ENCODE data around the gene WHAMM.
"Not testable (repeated sequence)": the region's sequence is repeated elsewhere in the genome, so short reads cannot be mapped to it uniquely, and the experiment has no call there.

The WHAMM gene

DNA sequence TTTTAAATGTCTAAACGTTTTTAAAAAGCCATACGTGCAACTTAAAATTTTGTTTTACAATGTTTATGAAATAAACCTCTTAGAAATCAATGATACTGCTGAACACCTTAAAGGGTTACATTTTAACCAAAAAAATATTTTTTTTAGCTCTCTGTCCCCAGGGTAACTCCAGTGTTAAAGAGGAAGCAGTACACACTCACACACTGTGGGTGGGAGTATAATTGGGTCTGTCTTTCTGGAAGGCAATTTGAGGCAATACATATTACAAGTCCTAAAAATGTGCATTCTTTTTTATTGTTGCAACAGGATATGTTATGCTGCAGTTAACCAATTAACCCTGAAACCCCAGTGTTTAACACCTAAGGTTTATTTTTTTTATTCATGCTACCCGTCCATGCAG lies 34.1 kb downstream of the WHAMM start:
- no peak for DNase-seq

DNA sequence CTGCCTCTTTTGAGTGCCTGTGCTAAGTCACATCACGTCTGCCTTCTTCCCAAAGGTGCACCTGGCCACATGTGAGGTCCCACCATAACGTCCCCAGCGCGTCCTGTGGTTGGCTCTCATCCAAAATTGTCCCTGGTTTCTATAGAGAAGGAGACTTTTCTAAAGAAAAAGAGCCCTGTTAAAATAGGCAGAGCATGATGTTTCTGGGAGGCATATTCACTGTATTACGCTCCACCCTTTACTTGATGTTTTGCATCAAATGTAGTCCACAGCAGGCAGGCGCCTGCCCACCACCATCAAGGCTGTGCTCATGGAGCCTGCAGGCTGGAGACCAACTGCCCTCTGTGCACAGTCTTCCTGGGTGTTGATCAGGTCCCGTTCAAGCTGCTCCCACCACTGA lies 36.3 kb downstream of the WHAMM start:
- DNase-seq, result no peak

DNA sequence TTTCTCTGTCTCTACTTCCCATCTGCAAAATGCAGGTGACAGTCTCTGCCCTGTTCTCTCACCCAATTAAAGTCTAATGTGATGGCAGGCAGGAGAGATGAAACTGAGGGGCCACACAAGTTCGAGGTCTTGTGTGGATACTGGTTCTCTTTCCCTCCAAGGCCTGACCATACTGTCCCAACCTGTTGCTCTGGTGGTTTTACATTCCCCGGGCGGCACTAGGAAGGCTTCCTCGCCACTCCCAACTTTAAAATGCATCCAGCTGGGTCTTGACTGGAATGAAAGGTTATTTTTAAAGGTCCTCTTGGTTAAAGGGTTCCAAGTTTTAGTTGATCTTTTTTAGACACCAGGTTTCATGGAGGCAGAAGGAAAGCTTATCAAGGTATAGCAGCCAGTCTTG lies 37.2 kb downstream of the WHAMM start:
- no peak for DNase-seq

DNA sequence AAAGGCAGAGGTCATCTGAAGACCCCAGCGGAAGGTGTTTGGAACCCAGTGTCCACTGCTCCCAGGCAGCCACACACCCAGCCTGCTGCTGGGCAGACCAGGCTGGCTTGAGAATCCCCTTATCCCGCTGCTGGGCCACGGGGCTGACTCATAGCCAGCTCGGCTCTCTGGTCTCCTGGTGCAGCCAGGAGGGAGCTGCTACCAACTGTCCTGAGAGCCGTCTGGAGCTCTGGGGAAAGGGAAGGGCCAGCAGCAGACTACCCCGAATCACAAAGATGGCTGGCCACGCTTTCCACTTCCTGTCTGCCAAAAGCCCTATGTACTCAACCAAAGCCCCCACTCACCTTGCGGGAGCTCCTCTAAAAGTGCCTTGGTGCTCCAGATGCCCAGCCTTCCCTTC lies 38.3 kb downstream of the WHAMM start:
- no peak for DNase-seq

DNA sequence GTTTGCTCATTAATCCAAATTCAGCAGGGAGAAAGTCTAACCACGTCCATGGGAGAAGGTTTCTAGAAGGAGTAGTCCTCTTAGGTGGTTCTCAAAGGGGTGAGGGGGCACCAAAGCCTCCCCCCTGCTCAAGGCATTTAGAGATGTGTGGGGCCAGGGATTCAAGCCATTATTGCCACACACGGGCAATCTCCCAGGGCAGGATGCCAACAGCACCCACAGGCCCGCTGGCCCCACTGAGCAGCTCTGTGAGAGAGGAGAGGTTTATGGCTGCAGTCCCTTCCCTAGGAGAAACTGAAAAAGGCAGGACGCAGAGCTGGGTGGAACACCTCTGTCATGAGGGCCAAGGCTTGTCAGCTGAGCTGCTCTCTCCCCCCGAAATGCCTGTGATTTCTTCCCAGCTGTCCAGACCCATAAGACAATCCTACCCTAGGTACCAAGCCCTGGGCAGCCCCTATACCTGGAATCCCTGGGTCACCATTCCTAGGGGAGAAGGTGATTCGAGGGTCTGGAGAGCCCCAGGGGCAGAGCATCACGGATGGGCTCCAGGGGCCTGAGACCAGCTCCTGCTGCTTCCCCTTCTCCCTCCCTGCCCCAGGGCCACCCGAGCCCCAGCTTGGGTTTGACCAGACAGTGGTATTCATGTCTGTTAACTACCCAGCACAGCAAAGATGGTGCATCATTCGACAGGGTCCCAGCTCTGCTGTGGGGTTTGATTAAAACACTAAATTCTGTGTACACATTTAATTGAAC lies 39.0 kb downstream of the WHAMM start:
- no peak for DNase-seq

DNA sequence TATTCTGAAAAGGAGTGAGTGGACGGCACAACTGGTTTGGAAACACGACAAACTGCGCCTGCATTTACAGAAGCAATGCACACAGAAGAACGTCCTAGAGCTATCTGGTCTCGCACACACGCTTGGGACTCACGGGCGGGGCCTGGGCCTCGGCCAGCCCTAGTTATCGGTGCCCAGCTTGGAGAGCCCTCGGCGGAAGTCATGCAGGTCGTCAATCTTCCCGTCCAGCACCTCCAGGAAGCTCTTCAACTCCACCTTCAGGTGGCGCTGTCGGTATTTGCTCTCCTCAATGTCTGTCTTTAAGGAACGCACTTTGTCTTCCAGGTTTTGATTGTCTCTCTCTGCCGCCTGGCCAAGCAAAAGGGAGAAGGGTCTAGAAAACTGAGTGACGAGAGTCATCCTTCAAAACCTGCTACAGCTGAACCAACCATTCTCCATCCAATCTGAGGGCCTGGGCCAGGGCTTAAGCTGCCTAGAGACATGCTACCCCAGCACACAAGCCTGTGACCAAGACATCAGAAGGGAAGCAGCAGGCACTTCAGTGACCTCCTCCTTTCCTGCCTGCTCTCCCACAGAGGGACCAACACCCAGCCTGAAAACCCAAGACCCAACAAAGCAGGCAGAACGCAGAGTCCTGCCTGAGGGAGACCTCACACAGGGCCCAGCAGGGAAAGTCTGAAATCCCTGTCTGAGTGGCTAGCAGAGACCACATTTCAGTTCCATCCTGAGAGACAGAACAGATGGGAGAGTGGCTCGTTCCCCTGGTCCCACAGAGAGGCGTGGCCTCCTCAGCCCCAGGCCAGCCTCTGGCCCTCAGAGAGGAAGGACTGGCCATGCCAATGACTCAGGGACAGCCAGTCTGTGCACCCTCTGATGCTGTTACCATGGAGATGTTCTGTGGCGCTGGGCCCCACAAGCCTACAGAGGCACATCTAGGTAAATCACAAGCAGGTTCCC lies 40.4 kb downstream of the WHAMM start:
- peak in 1 of 2 experiments; percentile 19 for DNase-seq

DNA sequence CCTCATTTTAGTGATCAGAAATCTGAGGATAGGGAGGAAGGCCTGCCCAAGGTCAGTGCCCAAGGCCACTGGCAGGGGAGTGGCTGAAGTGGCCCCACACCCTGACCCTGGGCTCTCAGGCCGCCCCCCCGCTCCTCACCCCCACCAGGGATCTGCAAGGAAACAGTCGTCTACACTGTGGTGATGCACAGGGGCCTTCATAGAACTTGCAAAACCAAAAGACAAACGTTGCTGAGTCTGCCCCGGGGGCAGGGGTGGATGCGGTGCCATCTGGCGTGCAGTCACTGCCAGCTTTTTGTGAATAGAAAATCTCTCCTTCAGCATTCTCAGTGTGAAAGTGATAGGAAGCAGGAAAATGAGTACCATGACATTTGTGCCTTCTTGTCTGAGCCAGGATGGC lies 41.3 kb downstream of the WHAMM start:
- DNase-seq, result no peak

DNA sequence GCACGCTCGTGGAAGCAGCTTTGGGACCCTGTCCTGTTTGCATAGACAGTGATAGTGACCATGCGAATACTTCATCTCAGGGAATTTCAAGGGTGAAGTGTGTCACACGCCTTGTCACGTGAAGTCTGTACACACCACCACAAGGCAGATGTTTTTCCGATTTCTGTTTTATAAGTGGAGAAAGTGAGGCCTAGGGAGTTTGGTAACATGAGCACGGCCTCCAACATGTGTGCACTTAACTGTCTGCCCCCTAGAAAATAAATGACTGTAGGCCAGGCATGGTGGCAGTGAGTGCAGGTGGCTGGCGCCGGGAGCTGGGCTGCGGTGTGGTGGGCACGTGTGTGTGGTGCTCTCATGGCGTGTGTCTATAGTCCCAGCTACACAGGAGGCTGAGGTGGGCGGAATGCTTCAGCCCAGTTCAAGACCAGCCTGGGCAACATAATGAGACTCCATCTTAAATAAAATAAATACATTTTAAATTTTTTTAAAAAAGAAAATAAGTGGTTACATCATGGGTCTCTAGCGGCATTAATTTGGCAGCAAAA lies 42.0 kb downstream of the WHAMM start:
- no peak for DNase-seq

DNA sequence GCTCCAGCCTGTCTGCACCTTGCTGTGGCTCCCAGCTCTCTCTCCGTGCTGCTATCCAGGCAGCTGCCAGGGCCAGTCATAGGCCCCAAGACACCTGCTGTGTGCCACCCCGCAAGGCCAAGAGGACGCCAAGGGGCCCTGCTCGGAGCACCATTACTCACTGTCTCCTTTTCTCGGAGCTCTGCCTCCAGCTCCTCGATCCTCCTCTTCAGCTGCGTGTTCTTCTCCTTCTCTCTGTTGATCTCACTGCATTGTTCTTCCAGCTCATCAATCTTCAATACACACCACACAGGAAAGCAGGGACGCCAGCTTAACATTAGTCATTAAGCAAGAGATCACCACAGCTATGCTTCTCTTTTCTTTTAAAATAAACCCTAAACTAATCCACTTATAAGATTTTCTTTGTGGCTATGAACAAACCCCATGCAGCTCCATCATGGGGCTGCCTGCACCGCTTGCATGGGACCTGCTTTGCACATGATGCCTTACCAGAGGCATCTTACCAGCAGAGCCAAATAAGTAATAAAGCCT lies 42.6 kb downstream of the WHAMM start:
- no peak for DNase-seq

DNA sequence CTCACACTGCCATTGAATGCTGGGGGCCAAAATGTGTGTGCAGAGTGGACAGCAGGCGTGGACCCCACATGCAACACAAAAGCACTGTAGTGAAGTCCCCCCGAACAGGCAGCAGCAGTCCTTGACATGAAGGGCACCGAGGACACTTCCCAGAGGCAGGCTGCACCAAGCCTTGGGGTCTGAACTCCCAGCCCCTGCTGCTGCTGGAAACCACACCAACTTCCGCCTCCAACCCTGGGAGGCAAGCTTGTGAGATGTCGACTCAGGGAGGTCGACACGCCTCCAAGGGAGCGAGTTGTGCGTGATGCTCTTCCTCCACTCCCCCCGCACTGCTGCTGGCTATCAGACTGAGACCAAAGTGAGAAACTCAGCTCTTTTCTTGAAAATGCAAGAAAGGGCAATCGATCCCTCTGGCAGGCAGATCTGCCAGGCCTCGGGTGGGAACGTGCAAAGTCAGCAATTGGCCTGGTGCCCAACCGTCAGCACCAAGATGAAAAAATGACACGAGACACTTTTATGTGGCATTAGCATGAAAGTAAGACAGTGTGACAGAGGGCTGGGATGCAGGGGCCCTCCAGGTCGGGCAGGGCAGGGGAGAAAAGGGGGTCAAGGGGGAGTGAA lies 43.6 kb downstream of the WHAMM start:
- DNase-seq, result no peak

DNA sequence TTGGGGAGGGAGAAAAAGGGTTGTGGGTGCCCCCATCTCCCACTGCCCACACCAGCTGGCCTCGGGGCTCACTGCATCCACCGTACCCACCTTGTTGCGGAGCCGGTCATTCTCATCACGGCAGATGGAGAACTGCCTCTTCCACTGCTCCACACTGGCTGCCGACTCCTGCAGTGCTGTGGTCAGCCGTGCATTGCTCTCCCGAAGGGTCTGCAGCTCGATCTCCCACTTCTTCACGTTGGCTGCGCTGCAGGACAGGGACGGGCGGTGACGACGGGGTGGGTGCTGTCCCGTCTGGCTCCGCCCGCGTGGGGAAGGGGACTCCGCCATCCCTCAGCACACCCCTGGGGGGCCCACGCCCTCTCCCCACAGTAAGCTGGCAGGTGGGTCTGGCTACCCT lies 45.1 kb downstream of the WHAMM start:
- DNase-seq, result no peak

DNA sequence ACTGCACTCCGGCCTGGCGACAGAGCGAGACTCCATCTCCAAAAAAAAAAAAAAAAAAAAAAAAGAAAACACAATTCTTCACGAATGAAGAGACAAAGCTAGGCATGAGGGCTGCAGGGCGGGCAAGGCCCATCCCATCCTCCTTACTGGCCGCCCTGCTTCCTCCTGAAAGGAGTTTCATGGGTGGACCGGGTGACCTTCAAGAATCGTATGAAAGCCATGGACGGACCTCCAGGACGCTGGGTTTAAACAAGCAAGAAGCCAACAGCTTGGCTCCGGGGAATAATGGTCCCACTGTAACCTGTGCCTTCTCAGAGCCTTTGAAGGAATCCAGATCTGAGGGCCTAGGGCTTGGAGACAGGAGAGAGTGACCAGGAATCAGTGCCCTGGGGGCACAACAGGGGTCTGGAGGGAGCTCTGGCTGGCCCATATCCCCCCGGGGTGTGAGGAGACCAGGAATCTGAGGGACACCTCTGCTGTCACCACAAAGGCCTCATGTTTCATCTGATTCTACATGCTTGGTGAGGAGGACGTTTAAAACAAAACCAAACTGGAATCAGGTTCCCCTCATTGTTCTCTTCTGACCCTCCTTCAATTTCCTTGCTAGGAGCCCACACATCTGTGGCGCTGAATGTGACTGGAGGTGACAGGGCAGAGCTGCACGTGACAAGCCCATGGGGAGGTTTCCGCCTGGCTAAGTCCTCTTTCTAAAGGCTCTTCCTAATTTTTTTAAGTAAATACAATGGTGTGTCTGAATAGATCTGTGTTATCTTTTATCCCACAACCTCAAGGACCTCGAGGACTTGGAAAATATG lies 46.1 kb downstream of the WHAMM start:
- no peak for DNase-seq

DNA sequence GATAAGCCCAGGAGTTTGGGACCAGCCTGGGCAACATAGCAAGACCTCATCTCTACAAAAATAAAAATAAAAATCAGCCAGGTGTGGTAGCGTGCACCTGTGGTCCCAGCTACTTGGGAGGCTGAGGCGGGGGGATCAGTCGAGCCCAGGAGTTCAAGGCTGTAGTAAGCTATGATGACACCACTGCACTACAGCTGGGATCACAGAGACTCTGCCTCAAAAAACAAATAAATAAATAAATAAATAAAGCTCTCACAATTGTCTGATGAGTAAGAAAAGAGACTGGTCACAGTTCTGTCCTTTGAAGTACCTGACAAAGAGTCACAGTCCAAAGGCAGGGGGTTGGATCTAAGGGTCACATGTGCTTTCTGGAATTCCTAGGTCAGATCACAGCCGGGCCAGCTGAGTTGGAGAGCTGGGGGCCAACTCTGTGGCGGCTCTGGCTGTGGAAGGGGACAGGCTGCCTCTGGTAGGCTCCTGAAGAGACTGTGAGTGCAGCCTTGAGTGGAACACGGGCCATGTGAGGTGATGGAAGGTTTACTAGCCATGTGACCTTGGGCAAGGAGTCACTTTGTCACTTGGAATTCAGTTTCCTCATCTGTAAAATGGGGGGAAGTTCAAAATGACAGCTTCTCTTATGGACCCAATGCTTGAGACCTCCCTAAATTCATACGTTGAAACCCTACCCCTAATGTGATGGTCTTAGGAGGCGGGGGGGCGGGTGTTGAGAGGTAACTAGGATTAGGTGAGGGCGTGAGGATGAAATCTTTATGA lies 47.2 kb downstream of the WHAMM start:
- DNase-seq, result no peak

DNA sequence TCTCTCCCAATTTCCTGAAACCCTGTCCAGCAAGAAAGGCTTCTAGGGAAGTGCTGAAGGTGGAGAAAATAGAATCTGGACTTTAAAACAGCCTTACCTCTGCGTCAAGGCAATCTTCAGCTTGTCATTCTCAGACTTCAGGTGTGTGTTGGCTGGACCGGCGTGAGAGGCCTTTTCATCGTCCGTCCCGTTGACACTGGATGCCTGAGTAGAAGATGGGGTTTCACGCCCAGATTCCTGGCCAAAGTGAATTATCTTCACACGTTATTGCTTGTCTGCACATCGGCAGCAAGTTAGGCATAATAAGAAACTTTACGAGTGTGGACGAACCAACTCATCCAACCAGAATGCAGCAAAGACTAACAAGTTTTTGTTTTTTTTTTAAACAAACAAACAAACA lies 49.5 kb downstream of the WHAMM start:
- no peak for DNase-seq

DNA sequence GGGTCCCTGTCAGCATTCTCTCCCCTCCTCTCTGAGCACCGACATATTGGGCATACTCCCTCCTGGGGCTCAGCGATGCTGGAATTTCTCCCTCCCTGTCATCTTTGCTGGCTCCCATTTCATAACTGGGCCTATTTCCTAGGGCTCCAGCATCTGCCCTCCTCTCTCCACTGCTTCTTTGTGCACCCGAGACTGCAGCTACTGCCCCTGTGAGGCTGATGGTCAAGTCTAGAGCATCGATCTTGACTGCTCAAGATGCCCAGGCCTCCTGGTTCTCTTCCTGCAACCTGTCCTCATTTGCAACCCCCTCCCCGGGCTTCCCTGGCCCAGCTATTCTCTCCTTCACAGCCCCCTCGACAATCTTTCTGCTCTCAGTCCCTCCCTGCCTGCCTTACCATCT lies 53.5 kb downstream of the WHAMM start:
- no peak for DNase-seq

DNA sequence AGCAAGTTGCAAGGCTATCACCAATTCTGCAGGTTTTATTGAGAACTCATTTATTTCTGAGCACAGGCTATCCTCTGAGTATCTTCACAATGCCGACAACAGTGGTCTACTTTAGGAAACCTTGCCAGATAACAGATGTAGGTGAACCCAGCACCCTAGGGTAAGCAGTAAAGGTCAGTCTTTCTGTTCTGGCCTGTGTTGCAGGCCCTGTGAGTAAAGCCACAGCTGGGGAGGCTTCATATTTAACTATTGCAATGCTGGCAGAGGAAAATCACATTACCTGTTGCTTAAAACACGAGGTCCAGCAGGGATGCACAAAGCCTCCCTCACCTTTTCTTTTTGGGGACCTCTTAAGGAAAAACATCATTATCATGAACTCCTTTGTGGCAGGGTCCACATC lies 55.5 kb downstream of the WHAMM start:
- DNase-seq, result no peak

DNA sequence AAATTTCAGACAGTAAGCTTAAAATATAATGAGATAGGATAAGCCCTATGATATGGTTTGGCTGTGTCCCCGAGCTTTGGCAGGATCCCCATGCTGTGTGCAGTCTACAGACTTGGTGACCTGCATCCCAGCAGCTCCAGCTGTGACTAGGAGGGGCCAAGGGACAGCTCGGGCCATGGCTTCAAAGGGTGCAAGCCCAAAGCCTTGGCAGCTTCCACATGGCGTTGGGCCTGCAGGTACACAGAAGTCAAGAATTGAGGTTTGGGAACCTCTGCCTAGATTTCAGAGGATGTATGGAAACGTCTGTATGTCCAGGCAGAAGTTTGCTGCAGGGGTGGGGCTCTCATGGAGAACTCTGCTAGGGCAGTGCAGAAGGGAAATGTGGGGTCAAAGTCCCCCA lies 56.2 kb downstream of the WHAMM start:
- DNase-seq, result not testable (repeated sequence)

DNA sequence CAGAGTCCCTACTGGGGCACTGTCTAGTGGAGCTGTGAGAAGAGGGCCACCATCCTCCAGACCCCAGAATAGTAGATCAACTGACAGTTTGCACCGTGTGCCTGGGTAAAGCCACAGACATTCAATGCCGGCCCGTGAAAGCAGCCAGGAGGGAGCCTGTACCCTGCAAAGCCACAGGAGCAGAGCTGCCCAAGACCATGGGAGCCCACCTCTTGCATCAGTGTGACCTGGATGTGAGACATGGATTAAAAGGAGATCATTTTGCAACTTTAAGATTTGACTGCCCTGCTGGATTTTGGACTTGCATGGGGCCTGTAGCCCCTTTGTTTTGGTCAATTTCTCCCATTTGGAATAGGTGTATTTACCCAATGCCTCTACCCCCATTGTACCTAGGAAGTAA lies 56.6 kb downstream of the WHAMM start:
- DNase-seq, result not testable (repeated sequence)

DNA sequence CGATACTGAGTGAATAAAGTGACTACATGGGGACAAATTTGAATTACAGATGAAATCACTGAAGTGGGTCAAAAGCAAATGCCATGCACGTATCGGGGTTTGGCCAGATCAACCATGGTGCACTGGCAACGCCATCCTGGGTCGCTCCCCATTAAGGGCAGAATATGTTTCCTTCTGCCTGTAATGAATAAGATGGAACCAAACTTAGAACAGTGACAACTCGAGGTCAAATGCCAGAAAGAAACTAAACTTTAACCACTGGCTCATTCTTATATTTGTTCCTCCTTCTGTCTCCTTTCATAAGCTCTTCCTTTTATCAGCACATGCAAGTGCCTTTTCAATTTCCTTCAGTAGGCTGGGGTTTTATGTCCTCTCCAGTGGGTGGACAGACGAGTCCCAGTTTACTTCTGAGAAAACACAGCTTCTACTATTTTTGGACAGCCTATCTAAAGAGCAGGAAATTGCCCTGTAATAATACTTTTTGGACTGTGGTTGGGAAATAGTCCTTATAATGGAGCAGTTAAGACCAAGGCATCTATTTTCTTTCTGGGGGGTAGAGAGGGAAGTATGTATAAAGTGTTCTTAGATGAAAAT lies 61.4 kb downstream of the WHAMM start:
- no peak for DNase-seq

DNA sequence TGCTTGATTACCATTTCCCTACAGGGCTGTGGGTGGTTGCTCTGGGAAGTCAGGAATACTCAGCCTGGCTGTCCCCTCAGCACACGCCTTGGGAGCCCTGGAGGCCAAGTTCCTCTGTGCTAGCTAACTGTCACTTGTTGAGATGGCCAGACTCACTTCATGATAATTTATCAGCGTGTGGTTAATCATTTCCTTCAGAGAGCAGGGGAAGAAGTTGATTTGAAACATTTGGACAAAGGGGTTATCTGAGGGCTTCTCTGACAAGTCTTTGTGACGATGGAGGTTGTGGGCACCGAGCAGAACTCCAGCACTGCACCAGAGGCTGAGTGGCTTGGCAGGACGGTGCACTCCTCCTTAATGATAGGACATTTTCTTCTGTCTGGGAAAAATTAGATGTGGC lies 61.9 kb downstream of the WHAMM start:
- DNase-seq, result no peak
